ENCODE data around the gene TPRA1. TPM values are rescaled to one million over a fixed set of nuclear protein-coding genes. Genes with fewer than 3 reads are reported as not detected.

The TPRA1 gene
- total and polyA plus RNA-seq, 2 experiments from 2014 or later: 16.7 to 30.4 TPM

GRCh38 chr3:127629467-127630403, 39.2 kb upstream of the TPRA1 start (continued):
- TF ChIP-seq ZNF462 (CRISPR knock-in tag; IDR thresholded peaks at IDR 0.05): no peak

GRCh38 chr3:127628788-127629466, 38.4 kb upstream of the TPRA1 start, which contains the start of gene PODXL2:
Gene PODXL2, plus strand, starts transcription at chr3:127629185. Its CDS starts 35 bp downstream, at chr3:127629220.
- Histone ChIP-seq H3K4me3 (peak within 1 kb of the TSS; percentile 54), H3K27ac (ENCODE audit: low read depth) (no peak within 1 kb of the TSS), H3K36me3 (ENCODE audit: insufficient read depth) (no peaks in the 10 kb centered on the region; the same call in 1 of the 2 replicates), H3F3A (replicated peaks; ENCODE audit: low read depth) (peaks cover 5% of the 10 kb centered on the region; the same call in 1 of the 2 replicates), H3K27me3 (ENCODE audit: insufficient read depth) (peaks cover 41% of the 10 kb centered on the region), H3K4me2 (peak within 1 kb of the TSS; percentile 78), H3K79me2 (replicated peaks; ENCODE audit: insufficient read depth) (no peaks in the 10 kb centered on the region; the same call in 1 of the 2 replicates), H3K4me1 (ENCODE audit: insufficient read depth) (peaks cover 14% of the 10 kb centered on the region; the same call in 1 of the 2 replicates), H4K20me1 (replicated peaks; ENCODE audit: insufficient read depth) (0 out of 2 replicates have a peak, but pooled peaks cover 2% of the 10 kb centered on the region), H3K9me2 (ENCODE audit: insufficient read depth) (no peaks in the 10 kb centered on the region), H2AFZ (0 out of 2 replicates have a peak within 1 kb of the TSS, but pooled peaks have one; percentile 43)
- peaks cover 28% of the 10 kb centered on the region for H3K27me3 Mint-ChIP-seq (ENCODE audit: insufficient read depth, low read depth, poor library complexity)
- ATAC-seq (peak; percentile 68), DNase-seq (ENCODE audit: low spot score) (peak; percentile 82)
- H3K36me3 Mint-ChIP-seq (ENCODE audit: low read depth): peaks cover 3% of the 10 kb centered on the region; the same call in 2 of the 3 replicates
- H3K9me3 Mint-ChIP-seq: peaks cover 6% of the 10 kb centered on the region
- no peak within 1 kb of the TSS for H3K27ac Mint-ChIP-seq
- TF ChIP-seq POLR2AphosphoS5 (IDR thresholded peaks at IDR 0.05; ENCODE audit: low read depth): no peak
- TF ChIP-seq REST (IDR thresholded peaks at IDR 0.05; ENCODE audit: unreplicated experiment): peak; percentile 66
- no peak for TF ChIP-seq NANOG (IDR thresholded peaks at IDR 0.05; ENCODE audit: borderline replicate concordance)
- 0 out of 2 replicates have a peak, but pooled peaks have one; percentile 60 for TF ChIP-seq ZNF114 (CRISPR knock-in tag; IDR thresholded peaks at IDR 0.05)
- TF ChIP-seq ETS1 (IDR thresholded peaks at IDR 0.05): no peak
- no peak for TF ChIP-seq CTCF (conservative IDR thresholded peaks at IDR 0.05; ENCODE audit: low read depth in 2 of 2)
- TF ChIP-seq ZNF331 (CRISPR knock-in tag; IDR thresholded peaks at IDR 0.05; ENCODE audit: low read depth): no peak
- peak; percentile 52 for TF ChIP-seq CREB1 (CRISPR knock-in tag; IDR thresholded peaks at IDR 0.05; ENCODE audit: low read depth)
- peak within 1 kb of the TSS; percentile 79 for H3K4me3 Mint-ChIP-seq
- H3K4me1 Mint-ChIP-seq: peaks cover 34% of the 10 kb centered on the region
